LNCAP (cell line): ENCODE data around the gene DLG3.

ENCODE experiments used
- CTCF ChIP-seq: fragments of 450-650 bp; IDR thresholded peaks from 2 replicates; pipeline ENCODE4 v1.5.1; 2017; ENCODE audit warnings: mild to moderate bottlenecking

DLG3 gene

GRCh38 chrX:70553516-70553915 is 108.9 kb downstream of the DLG3 start:
- TF ChIP-seq CTCF: no peak

DNA sequence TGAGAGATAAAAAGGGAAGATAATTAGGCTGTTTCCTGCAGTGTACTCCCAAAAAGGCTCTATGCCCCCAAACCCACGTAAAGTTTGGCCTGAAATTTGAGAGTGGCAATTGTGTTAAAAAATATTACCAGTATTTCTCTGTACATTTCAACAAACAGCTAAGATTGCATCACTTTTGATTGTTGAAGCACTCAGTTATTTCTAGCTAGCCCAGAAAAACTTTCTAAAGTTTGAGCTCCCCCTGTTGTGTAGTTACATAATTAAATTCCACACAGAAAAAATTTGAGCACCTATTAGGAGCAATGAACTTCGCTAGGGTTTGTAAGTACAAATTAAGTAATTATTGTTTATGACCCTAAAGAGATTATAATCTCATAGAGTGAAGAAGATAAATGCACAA is 109.4 kb downstream of the DLG3 start:
- peak; percentile 35; the same call in 1 of the 2 replicates for TF ChIP-seq CTCF

DNA sequence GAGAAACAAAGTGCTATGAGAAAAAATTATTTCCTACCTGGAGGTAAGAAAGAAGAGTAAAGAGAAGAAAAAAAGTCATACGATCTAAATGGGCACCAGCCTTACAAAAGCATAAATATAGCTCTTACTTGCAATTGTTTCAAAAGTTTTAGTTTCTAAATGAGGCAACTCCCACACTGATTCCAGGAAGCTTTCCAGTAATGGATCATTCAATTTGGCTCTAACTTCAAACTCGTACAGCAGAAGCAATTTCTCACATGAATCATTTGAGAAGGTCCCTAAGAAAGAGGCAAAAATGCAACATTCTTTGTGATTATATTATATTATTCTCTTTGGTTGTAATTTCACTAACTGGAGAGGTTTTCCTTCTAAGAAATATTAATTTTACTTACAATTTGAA is 109.9 kb downstream of the DLG3 start:
- no peak for TF ChIP-seq CTCF

GRCh38 chrX:70554948-70555347 is 110.3 kb downstream of the DLG3 start:
- TF ChIP-seq CTCF: no peak
